HepG2 (cell line): ENCODE measurements around the gene MEGF11. TPM values are rescaled to one million over a fixed set of nuclear protein-coding genes. Genes with fewer than 3 reads are reported as not detected.

Experiments
- AGO1 ChIP-seq: fragments of 200-400 bp; formaldehyde crosslinking; IDR thresholded peaks from 2 replicates; pipeline ENCODE4 v1.6.1; 2017; ENCODE audit warnings: mild to moderate bottlenecking, low read depth, low read length, moderate library complexity; ENCODE audit not compliant: poor library complexity, severe bottlenecking
- ARNT2 ChIP-seq: sonication (generic); formaldehyde crosslinking; IDR thresholded peaks from 2 replicates; pipeline ENCODE4 v1.8.0; 2022; ENCODE audit warnings: mild to moderate bottlenecking, low read depth, missing genetic modification reagents, moderate library complexity
- FOSL2 ChIP-seq: sonication (generic); formaldehyde crosslinking; IDR thresholded peaks from 2 replicates; pipeline ENCODE4 v1.4.0; 2020; ENCODE audit warnings: missing genetic modification reagents
- HBP1 ChIP-seq: IDR thresholded peaks from 2 replicates; pipeline ENCODE4 v1.6.1; 2016; ENCODE audit warnings: low read depth, control low read depth
- IRF2 ChIP-seq: IDR thresholded peaks from 2 replicates; pipeline ENCODE4 v1.6.1; 2018; ENCODE audit warnings: missing genetic modification reagents, missing compliant biosample characterization
- MAX ChIP-seq: IDR thresholded peaks from 2 replicates; pipeline ENCODE4 v1.6.1; 2012; ENCODE audit warnings: inconsistent platforms
- MAZ ChIP-seq, 2 experiments: sonication (generic) in 1 of 2; formaldehyde crosslinking in 1 of 2; IDR thresholded peaks; 2 replicates each; pipeline versions ENCODE4 v1.5.0 to v1.6.1; 2012 to 2020; ENCODE audit warnings: low read depth in 2 of 2, mild to moderate bottlenecking in 2 of 2, borderline replicate concordance in 1 of 2, improper control_type of control experiment in 1 of 2, low read length in 1 of 2, missing genetic modification reagents in 1 of 2, moderate library complexity in 1 of 2
- MXI1 ChIP-seq: IDR thresholded peaks from 3 replicates; pipeline ENCODE4 v1.6.1; 2012; ENCODE audit warnings: low read depth, low read length, inconsistent platforms, borderline replicate concordance
- NFE2 ChIP-seq: sonication (generic); formaldehyde crosslinking; IDR thresholded peaks from 2 replicates; pipeline ENCODE4 v1.4.0; 2020; ENCODE audit warnings: missing genetic modification reagents
- PAXIP1 ChIP-seq: sonication (generic); formaldehyde crosslinking; conservative IDR thresholded peaks from 2 replicates; pipeline ENCODE4 v1.4.0; 2020; ENCODE audit warnings: mild to moderate bottlenecking, missing genetic modification reagents, moderate library complexity
- PLSCR1 ChIP-seq: sonication (generic); formaldehyde crosslinking; IDR thresholded peaks from 2 replicates; pipeline ENCODE4 v1.5.0; 2020; ENCODE audit warnings: missing genetic modification reagents, mild to moderate bottlenecking, borderline replicate concordance
- RBFOX2 ChIP-seq: fragments of 200-400 bp; formaldehyde crosslinking; IDR thresholded peaks from 2 replicates; pipeline ENCODE4 v1.6.1; 2017; ENCODE audit warnings: low read depth, mild to moderate bottlenecking, low read length
- SIX1 ChIP-seq: sonication (generic); formaldehyde crosslinking; IDR thresholded peaks from 2 replicates; pipeline ENCODE4 v1.4.0; 2020; ENCODE audit warnings: missing genetic modification reagents, borderline replicate concordance
- SRSF9 ChIP-seq: fragments of 200-400 bp; formaldehyde crosslinking; IDR thresholded peaks from 2 replicates; pipeline ENCODE4 v1.6.1; 2018; ENCODE audit warnings: borderline replicate concordance, mild to moderate bottlenecking, low read depth, low read length; ENCODE audit not compliant: insufficient read depth, poor library complexity, severe bottlenecking
- TOE1 ChIP-seq: sonication (generic); formaldehyde crosslinking; IDR thresholded peaks from 2 replicates; pipeline ENCODE4 v1.4.0; 2020; ENCODE audit warnings: mild to moderate bottlenecking, missing genetic modification reagents
- ZNF230 ChIP-seq: sonication (generic); formaldehyde crosslinking; IDR thresholded peaks from 2 replicates; pipeline ENCODE4 v1.4.0; 2020; ENCODE audit warnings: mild to moderate bottlenecking, missing genetic modification reagents
- ZNF256 ChIP-seq: sonication (generic); formaldehyde crosslinking; conservative IDR thresholded peaks from 2 replicates; pipeline ENCODE4 v1.4.0; 2020; ENCODE audit warnings: missing genetic modification reagents
- ZNF331 ChIP-seq: sonication (generic); formaldehyde crosslinking; IDR thresholded peaks from 2 replicates; pipeline ENCODE4 v1.4.0; 2020; ENCODE audit warnings: missing genetic modification reagents
- ZNF460 ChIP-seq: sonication (generic); formaldehyde crosslinking; IDR thresholded peaks from 2 replicates; pipeline ENCODE4 v1.5.1; 2020; ENCODE audit warnings: missing genetic modification reagents, mild to moderate bottlenecking, borderline replicate concordance
- ZNF564 ChIP-seq: sonication (generic); formaldehyde crosslinking; IDR thresholded peaks from 2 replicates; pipeline ENCODE4 v1.8.1; 2023; ENCODE audit warnings: mild to moderate bottlenecking, missing genetic modification reagents
- ZNF598 ChIP-seq: sonication (generic); formaldehyde crosslinking; IDR thresholded peaks from 2 replicates; pipeline ENCODE4 v1.5.1; 2020; ENCODE audit warnings: mild to moderate bottlenecking, missing genetic modification reagents, borderline replicate concordance
- ZNF678 ChIP-seq: sonication (generic); formaldehyde crosslinking; IDR thresholded peaks from 2 replicates; pipeline ENCODE4 v1.4.0; 2020; ENCODE audit warnings: mild to moderate bottlenecking, missing genetic modification reagents
- ZNF83 ChIP-seq: sonication (generic); formaldehyde crosslinking; IDR thresholded peaks from 2 replicates; pipeline ENCODE4 v1.4.0; 2020; ENCODE audit warnings: missing genetic modification reagents, mild to moderate bottlenecking, borderline replicate concordance
- ZNF841 ChIP-seq: sonication (generic); formaldehyde crosslinking; IDR thresholded peaks from 2 replicates; pipeline ENCODE4 v1.8.1; 2023; ENCODE audit warnings: missing genetic modification reagents, borderline replicate concordance
- polyA plus RNA-seq, 8 experiments: library from polyadenylated mRNA; depleted of rRNA in 3 of 8; stranded (reverse) in 7 of 8; unstranded in 1 of 8; fragments of >200 nt; fragmentation: Illumina TruSeq in 4 of 8; extraction: Trizol in 4 of 8; gene quantifications; 2 replicates each; pipeline versions ENCODE4 v1.2.1 to v1.2.3, GENCODE V29; 2011 to 2016; ENCODE audit warnings: low read depth in 4 of 8, missing spikeins in 1 of 8, mixed read lengths in 1 of 8; ENCODE audit not compliant: insufficient read depth in 1 of 8
- total RNA-seq, 5 experiments: library from RNA; depleted of rRNA; stranded (reverse); fragments of >200 nt; fragmentation: Illumina TruSeq; extraction: Trizol; gene quantifications; 2 replicates each; pipeline ENCODE4 v1.2.3, GENCODE V29; 2016; ENCODE audit warnings: low read depth in 1 of 5

MEGF11 gene
- total and polyA plus RNA-seq, 2 of the 13 experiments (the other 11 are each of a cell fraction or from before 2014, with no cell fraction given): not detected

- no peak for TF ChIP-seq ZNF256 (CRISPR knock-in tag)
- no peak for TF ChIP-seq IRF2 (CRISPR knock-in tag)
- TF ChIP-seq NFE2 (CRISPR knock-in tag): no peak
- TF ChIP-seq MAX: peak; percentile 76
- peak; percentile 59; the same call in 1 of the 3 replicates for TF ChIP-seq MXI1
- no peak for TF ChIP-seq ZNF678 (CRISPR knock-in tag)
- TF ChIP-seq SRSF9: no peak
- TF ChIP-seq ARNT2: peak; percentile 83; the same call in 1 of the 2 replicates
- TF ChIP-seq PLSCR1: no peak
- TF ChIP-seq ZNF598 (CRISPR knock-in tag): no peak
- no peak for TF ChIP-seq MAZ (IDR thresholded peaks at IDR 0.05; ENCODE audit: borderline replicate concordance, low read depth, low read length)
- TF ChIP-seq MAZ (CRISPR knock-in tag; IDR thresholded peaks at IDR 0.05; ENCODE audit: low read depth): peak; percentile 69
- TF ChIP-seq ZNF331: peak; percentile 9; the same call in 1 of the 2 replicates
- no peak for TF ChIP-seq TOE1 (CRISPR knock-in tag)
- TF ChIP-seq ZNF83 (CRISPR knock-in tag): 0 out of 2 replicates have a peak, but pooled peaks have one; percentile 11
- TF ChIP-seq ZNF841 (CRISPR knock-in tag): no peak
- 0 out of 2 replicates have a peak, but pooled peaks have one; percentile 50 for TF ChIP-seq HBP1 (CRISPR knock-in tag)
- TF ChIP-seq AGO1: peak; percentile 26
- TF ChIP-seq SIX1 (CRISPR knock-in tag): no peak
- no peak; the same call in 1 of the 2 replicates for TF ChIP-seq ZNF564 (CRISPR knock-in tag)
- no peak for TF ChIP-seq ZNF230 (CRISPR knock-in tag)
- TF ChIP-seq PAXIP1: no peak
- no peak for TF ChIP-seq ZNF460
- peak; percentile 92 for TF ChIP-seq RBFOX2
- TF ChIP-seq FOSL2 (CRISPR knock-in tag): no peak
These were observed 40.0 kb upstream of the MEGF11 start, which contains the start of gene DIS3L (continued) for GRCh38 chr15:66293419-66294156.
